GM12875 (cell line): ENCODE data around the gene LCMT2.

ENCODE experiments used
- H3K4me3 ChIP-seq: one replicate; pipeline ENCODE4 v1.5.1; 2011; ENCODE audit warnings: low read depth, low read length, control low read depth
- CTCF ChIP-seq: IDR thresholded peaks from 2 replicates; pipeline ENCODE4 v1.5.1; 2011; ENCODE audit warnings: low read depth, mild to moderate bottlenecking, control low read depth, inconsistent platforms, low read length, moderate library complexity, borderline replicate concordance; ENCODE audit not compliant: insufficient read depth

LCMT2 gene

GRCh38 chr15:43325039-43325684 lies 5.2 kb downstream of the LCMT2 start:
- no peak overlapping the region for H3K4me3 ChIP-seq
- TF ChIP-seq CTCF = no peak

- no peak overlapping the region for H3K4me3 ChIP-seq
- no peak for TF ChIP-seq CTCF
Measured at GRCh38 chr15:43318990-43319771, 11.2 kb downstream of the LCMT2 start.

DNA sequence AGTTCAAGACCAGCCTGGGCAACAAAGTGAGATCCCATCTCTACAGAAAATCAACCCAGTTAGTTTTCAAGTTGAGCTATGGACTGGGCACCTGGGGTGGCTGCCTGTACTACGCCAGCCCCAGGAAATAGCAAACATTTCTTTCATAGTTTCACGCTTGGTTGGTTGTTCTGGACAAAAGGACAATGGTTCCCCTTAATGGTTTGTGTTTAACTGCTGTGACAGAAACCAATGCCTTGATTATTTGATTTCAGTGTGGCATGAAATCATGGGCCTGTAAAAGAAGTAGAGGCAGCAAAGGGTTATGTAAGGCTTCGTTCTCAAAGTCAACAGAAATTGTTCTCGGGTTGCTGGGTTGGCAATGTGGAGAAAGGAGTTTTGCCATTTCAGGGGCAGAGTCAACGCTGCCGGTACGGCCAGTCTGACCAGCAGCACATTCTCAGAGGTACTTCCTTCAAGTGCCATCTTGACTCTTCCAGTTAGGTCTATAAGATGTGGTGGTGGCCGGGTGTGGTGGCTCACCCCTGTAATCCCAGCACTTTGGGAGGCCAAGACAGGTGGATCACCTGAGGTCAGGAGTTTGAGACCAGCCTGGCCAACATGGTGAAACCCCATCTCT lies 12.7 kb downstream of the LCMT2 start:
- no peak overlapping the region for H3K4me3 ChIP-seq
- TF ChIP-seq CTCF = no peak

GRCh38 chr15:43316971-43317346 lies 13.4 kb downstream of the LCMT2 start:
- H3K4me3 ChIP-seq = no peak overlapping the region
- TF ChIP-seq CTCF = no peak

DNA sequence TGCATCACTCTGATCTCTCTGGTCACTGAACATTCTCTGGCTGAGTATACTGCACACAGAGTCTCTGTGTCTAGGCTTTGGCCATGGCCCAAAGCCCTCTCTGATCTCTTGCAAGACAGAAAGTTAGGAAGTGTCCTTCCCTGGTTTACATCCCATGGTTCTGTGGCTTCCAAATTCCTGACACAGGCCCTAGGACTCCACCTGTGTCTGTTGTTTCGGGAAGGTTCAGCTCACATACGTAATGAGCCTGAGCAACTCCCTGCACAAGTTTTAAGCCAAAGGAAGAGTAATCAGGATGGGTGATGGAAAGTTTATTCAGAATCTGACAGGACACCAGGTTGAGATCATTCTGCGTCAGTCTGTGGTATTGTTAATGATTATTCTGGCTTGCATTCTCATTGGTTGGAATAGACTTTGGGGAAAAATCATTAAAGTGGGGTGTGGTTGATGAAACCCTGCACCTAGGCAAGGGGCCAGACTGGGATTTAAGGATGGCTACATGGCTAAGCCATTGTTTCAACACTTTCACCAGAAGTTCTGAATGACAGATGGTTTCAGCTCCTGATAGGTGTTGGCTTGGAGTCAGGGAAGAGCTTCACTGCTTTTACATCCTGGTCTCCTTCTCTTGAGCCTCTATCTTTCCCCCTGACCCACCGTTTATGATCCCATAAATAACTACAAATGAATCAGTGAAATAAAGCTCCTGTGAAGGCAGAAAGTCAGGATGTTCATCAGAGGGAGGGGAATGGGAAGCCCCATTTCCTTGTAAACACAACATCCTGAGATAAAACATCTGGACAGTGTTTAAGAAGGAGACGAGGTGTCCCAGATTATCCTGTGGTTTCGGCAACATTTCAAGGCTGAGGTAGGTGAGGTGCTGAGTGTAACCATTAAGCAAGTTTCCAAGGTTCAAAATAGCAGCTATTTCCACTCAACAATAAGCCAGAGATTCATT lies 14.1 kb downstream of the LCMT2 start:
- H3K4me3 ChIP-seq = no peak overlapping the region
- TF ChIP-seq CTCF = no peak

DNA sequence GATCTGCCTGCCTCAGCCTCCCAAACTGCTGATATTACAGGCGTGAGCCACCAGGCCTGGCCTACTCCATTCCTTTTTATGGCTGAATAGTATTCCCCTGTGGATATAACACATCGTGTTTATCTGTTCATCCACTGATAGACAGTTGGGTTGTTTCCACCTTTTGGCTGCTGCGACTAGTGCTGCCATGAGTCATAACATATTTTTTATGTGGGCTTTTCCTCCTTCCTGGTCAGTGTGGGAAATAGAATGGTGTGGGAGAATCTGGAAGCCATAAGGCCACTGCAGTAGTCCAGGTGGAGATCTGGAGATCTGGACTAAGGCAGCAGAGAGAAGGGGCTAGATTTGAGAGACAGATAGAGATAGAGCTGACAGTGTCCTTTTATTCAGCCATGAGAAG lies 16.2 kb downstream of the LCMT2 start:
- no peak overlapping the region for H3K4me3 ChIP-seq
- TF ChIP-seq CTCF = no peak
